ENCODE data around the gene KNTC1. TPM values are rescaled to one million over a fixed set of nuclear protein-coding genes. Genes with fewer than 3 reads are reported as not detected.

The KNTC1 gene
- total RNA-seq, 4 donors from 2014 or later, result 1.3 to 5.3 (median 2.2) TPM

DNA sequence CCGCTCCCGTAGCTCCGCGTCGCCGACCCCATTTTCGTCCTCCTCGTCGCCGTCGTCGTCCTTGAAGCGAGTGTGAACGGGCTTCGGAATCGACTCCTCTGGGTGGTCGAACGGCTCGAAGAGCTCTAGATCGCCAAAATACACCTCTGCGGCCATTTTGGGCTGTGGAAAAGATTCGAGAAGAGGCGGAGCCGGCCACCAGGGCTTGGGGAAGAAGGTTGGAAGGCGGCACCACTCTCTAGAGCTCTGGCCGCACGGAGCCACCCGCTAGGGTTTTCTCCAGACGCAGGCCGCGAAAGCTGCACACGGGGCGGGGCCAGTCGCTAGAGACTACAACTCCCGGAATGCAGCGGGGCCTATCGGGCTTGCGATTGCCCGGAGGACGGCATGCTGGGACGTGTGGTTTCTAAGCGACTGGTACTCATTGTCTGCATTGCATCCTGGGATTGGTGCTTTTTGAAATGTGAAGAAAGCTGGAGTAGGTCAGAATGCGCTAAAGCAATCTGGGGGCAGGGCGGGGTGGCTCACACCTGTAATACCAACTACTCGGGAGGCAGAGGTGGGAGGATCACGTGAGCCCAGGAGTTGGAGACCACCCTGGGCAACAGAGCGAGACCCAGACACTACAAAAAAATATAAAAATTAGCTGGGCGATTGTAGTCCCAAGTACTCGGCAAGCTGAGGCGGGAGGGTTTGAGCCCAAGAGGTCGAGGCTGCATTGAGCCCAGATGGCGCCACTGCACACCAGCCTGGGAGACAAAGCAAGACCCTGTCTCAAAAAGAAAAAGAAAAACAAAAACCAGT lies 26.2 kb upstream of the KNTC1 start, which contains the start of gene ZCCHC8:
ZCCHC8 (minus strand) TSS at position 248 of the 804 bp plus-strand sequence; CDS start at position 156, 92 bp downstream.
- TF ChIP-seq CTCF (IDR thresholded peaks at IDR 0.05 in 4 of 5, conservative IDR thresholded peaks at IDR 0.05 in 1 of 5) (peak in 2 of 5 experiments; percentile 23 to 34), POLR2A (IDR thresholded peaks at IDR 0.05) (peak; percentile 91 to 97)
- Histone ChIP-seq H3K4me3 (peak within 1 kb of the TSS; percentile 77 to 83 (median 79)), H3K27ac (peak within 1 kb of the TSS; percentile 98 to 99 (median 98)), H3K4me1 (peaks cover 25 to 28% of the 10 kb centered on the region in 2 donors), H3K9me3 (no peaks in the 10 kb centered on the region), H3K27me3 (no peaks in the 10 kb centered on the region), H3K36me3 (peaks cover 0 to 39% of the 10 kb centered on the region in 2 donors)
- in situ Hi-C loops (cut with MboI; ENCODE audit: low sequenced_read_pairs in 4 of 4) (loop anchor here in 3 of 4 donors (25.0 kb wide), 3 partner anchors 261 to 1136 kb away; partner anchors contain the start of genes CCDC62 (in 1 of the 3), DENR (in 1 of the 3), EIF2B1 (in 1 of the 3) and GTF2H3 (in 1 of the 3)), intact Hi-C loops (cut with DNase I; ENCODE audit: low total_unique reads) (loop anchor here (1.0 to 2.0 kb wide), 3 partner anchors 25 to 276 kb away; partner anchors contain the start of genes DENR and RSRC2)
- DNase-seq (peak; percentile 95 to 97), ATAC-seq (peak; percentile 86 to 90)

GRCh38 chr12:122501489-122501989 lies 25.5 kb upstream of the KNTC1 start:
- intact Hi-C loops (cut with DNase I; ENCODE audit: low total_unique reads), result loop anchor here (2.0 kb wide), 1 partner anchor 277 kb away; no protein-coding TSS in a partner anchor

GRCh38 chr12:122503147-122503751 lies 23.8 kb upstream of the KNTC1 start:
- Histone ChIP-seq H3K4me3 (no peak overlapping the region), H3K4me1 (peaks cover 15 to 18% of the 10 kb centered on the region in 2 donors), H3K27ac (peak overlapping the region in 1 of 4 donors; percentile 98), H3K9me3 (no peaks in the 10 kb centered on the region), H3K27me3 (no peaks in the 10 kb centered on the region), H3K36me3 (peaks cover 2 to 54% of the 10 kb centered on the region in 2 donors)
- no peak for TF ChIP-seq POLR2A (IDR thresholded peaks at IDR 0.05)
- TF ChIP-seq CTCF (IDR thresholded peaks at IDR 0.05 in 4 of 5, conservative IDR thresholded peaks at IDR 0.05 in 1 of 5), result no peak
- in situ Hi-C loops (cut with MboI; ENCODE audit: low sequenced_read_pairs in 4 of 4) (loop anchor here in 3 of 4 donors (25.0 kb wide), 3 partner anchors 259 to 1134 kb away; partner anchors contain the start of genes CCDC62 (in 1 of the 3), DENR (in 1 of the 3), EIF2B1 (in 1 of the 3) and GTF2H3 (in 1 of the 3)), intact Hi-C loops (cut with DNase I; ENCODE audit: low total_unique reads) (no loop called here)
- no peak for DNase-seq
- no peak for ATAC-seq

More at GRCh38 chr12:122501489-122501989, 25.5 kb upstream of the KNTC1 start:
- no peak for DNase-seq
- H3K27me3 ChIP-seq, result no peaks in the 10 kb centered on the region
- peak overlapping the region; percentile 77 to 83 (median 79) for H3K4me3 ChIP-seq
- in situ Hi-C loops (cut with MboI; ENCODE audit: low sequenced_read_pairs in 4 of 4), result loop anchor here in 3 of 4 donors (25.0 kb wide), 3 partner anchors 261 to 1136 kb away; partner anchors contain the start of genes CCDC62 (in 1 of the 3), DENR (in 1 of the 3), EIF2B1 (in 1 of the 3) and GTF2H3 (in 1 of the 3)
- ATAC-seq, result no peak
- H3K36me3 ChIP-seq, result peaks cover 0 to 46% of the 10 kb centered on the region in 2 donors
- H3K9me3 ChIP-seq, result no peaks in the 10 kb centered on the region
- no peak for TF ChIP-seq CTCF (IDR thresholded peaks at IDR 0.05 in 4 of 5, conservative IDR thresholded peaks at IDR 0.05 in 1 of 5)
- no peak for TF ChIP-seq POLR2A (IDR thresholded peaks at IDR 0.05)
- peaks cover 25 to 28% of the 10 kb centered on the region in 2 donors for H3K4me1 ChIP-seq
- H3K27ac ChIP-seq, result peak overlapping the region; percentile 98 to 99 (median 98)

All from gastrocnemius medialis (tissue), 4 donors.